Measurements from ENCODE around the gene DBN1. TPM values are rescaled to one million over a fixed set of nuclear protein-coding genes. Genes with fewer than 3 reads are reported as not detected.

The DBN1 gene
- total and polyA plus RNA-seq, 2 of the 8 experiments (the other 6 are each of a cell fraction or from before 2014, with no cell fraction given) = 168 to 333 TPM

DNA sequence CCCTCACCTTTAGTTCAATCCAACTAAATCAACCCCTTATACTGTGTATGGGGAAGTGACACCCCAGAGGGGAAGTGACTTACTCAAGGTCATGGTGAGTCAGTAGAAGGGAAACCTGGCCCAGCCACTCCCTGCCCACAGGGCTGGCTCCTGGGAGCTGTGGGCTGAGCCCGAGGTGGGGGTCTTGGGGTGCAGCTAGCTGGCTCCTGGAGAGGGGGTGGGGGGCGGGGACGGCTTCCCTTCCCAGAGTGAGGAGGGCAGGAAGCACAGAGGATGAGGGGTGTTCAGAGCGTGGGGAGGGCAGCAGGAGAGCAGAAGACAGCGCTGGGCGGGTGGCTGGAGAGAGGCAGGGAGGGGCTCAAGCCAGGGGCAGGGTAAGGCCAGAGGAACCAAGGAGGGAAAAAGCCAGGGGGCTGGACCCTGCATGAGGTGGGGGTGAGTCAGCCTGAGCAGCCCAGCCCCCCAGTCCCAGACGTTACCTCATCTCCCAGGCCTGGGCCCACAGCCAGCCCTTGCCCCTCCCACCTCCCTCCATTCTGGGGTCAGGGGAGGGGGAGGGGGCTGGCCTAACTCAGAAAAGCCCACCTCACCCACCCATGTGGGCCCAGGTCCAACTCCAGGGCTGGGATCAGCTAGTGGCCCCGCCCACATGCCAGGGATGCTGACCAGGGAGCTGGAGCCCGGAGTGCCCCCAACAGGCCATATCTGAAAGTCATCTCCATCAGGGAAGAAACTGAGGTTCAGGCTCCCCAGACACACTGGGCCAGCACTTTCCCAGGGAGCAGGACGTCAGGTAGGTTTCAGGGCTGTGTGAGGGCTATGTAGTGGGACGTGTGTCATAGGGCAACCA is 21.1 kb upstream of the DBN1 start (continued):
- TF ChIP-seq RAD21 (IDR thresholded peaks at IDR 0.05 in 1 of 2, conservative IDR thresholded peaks at IDR 0.05 in 1 of 2; ENCODE audit: low read depth in 2 of 2, low read length in 2 of 2) (peak in 1 of 2 experiments; percentile 16; a peak in 2 of 4 replicates), ZNF274 (IDR thresholded peaks at IDR 0.05; ENCODE audit: borderline replicate concordance, extremely low read depth, low read length) (no peak), SAP30 (IDR thresholded peaks at IDR 0.05; ENCODE audit: insufficient read depth, insufficient replicate concordance, low read length) (no peak), SP1 (IDR thresholded peaks at IDR 0.05; ENCODE audit: low read depth, low read length) (no peak), EGR1 (IDR thresholded peaks at IDR 0.05; ENCODE audit: borderline replicate concordance, low read depth, low read length) (no peak), KDM1A (IDR thresholded peaks at IDR 0.05; ENCODE audit: borderline replicate concordance, low read length) (no peak), CREB1 (IDR thresholded peaks at IDR 0.05) (0 out of 2 replicates have a peak, but pooled peaks have one; percentile 10)
- TF ChIP-seq, protein P1, sequence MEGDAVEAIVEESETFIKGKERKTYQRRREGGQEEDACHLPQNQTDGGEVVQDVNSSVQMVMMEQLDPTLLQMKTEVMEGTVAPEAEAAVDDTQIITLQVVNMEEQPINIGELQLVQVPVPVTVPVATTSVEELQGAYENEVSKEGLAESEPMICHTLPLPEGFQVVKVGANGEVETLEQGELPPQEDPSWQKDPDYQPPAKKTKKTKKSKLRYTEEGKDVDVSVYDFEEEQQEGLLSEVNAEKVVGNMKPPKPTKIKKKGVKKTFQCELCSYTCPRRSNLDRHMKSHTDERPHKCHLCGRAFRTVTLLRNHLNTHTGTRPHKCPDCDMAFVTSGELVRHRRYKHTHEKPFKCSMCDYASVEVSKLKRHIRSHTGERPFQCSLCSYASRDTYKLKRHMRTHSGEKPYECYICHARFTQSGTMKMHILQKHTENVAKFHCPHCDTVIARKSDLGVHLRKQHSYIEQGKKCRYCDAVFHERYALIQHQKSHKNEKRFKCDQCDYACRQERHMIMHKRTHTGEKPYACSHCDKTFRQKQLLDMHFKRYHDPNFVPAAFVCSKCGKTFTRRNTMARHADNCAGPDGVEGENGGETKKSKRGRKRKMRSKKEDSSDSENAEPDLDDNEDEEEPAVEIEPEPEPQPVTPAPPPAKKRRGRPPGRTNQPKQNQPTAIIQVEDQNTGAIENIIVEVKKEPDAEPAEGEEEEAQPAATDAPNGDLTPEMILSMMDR (IDR thresholded peaks at IDR 0.05; ENCODE audit: control extremely low read depth in 1 of 3, insufficient read depth in 1 of 3, low read depth in 1 of 3, low read length in 3 of 3) = peak in 2 of 3 experiments; percentile 35 to 49; a peak in 3 of 4 replicates
